Measurements from ENCODE around the gene ITGA2B.

Gene ITGA2B

DNA sequence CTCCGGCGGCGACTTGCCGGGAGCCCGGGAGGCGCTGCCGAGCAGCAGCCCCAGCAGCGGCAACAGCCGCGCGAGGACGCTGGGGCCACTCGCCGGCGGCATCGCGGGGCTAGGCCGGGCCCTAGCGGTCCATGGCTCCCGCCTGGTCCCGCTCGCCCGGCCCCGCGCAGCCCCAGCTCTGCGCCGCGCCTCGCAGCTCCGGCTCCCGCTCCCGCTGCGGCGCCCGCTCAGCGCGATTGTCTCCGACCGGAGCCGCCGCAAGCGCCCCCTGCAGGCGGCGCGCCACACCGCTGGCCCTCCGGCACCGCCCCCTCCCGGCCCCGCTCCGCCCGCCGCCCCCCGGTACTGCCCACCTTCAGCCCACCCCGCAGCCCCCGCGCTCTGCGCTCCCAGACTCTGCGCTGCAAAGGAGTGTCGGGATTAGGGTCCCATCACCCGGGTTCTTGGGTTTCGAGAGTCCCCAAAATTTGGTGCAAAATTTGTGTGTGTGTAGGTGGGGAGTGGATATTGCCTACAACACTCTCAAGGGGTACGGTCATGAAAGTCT is 25.8 kb downstream of the ITGA2B start, which contains the start of gene FAM171A2:
Gene FAM171A2, minus strand, starts transcription at position 241 of the 547 bp plus-strand sequence. Its CDS starts 139 bp downstream, at position 102.
- Histone ChIP-seq H3K27ac (ENCODE audit: low read length) (no peak within 1 kb of the TSS), H3K27me3 (ENCODE audit: control insufficient read depth, insufficient read depth, low read length) (peaks cover 21% of the 10 kb centered on the region), H3K9ac (ENCODE audit: low read length) (peak within 1 kb of the TSS; percentile 69), H3K9me3 (ENCODE audit: control insufficient read depth, low read depth, low read length) (no peaks in the 10 kb centered on the region), H3K4me3 (ENCODE audit: low read length) (peak within 1 kb of the TSS; percentile 75), H3K36me3 (ENCODE audit: control insufficient read depth, low read depth, low read length) (peaks cover 6% of the 10 kb centered on the region), H3K4me1 (ENCODE audit: control insufficient read depth, low read depth, low read length) (peaks cover 21% of the 10 kb centered on the region)

DNA sequence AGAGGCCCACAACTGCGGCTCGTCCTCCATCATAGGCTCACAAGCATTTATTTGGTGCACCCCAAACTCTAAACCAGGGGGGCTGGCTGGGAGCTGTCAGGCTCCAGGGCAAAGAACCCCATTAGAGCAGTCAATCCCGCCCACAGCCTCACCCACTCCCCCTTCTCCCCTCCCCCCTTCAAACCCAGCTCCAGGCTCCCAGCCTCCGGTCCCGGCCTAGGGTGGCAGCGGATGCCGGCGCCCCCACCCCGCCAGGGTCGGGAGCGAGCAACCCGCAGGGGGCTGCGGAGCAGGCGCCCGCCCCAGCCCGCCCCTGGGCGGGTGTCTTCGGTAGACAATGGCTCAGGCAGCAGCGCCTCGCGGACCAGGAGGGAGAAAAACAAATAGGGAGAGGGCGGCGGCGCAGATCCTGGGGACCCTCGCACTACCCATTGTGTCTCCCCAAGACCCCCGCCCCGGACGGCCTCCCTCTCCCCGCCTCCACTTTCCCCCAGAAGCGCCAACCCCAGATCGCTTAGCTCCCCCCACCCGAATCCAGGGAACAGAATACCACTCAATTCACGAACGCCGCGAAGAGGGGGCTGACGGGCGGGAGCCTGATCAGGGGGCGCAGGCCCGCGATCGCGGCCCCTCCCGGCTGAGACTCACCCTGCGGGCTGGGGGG is 26.4 kb downstream of the ITGA2B start:
- H3K9ac ChIP-seq (ENCODE audit: low read length): peak overlapping the region; percentile 69
- peaks cover 21% of the 10 kb centered on the region for H3K4me1 ChIP-seq (ENCODE audit: control insufficient read depth, low read depth, low read length)
- no peak overlapping the region for H3K27ac ChIP-seq (ENCODE audit: low read length)
- H3K4me3 ChIP-seq (ENCODE audit: low read length): peak overlapping the region; percentile 75
- peaks cover 6% of the 10 kb centered on the region for H3K36me3 ChIP-seq (ENCODE audit: control insufficient read depth, low read depth, low read length)
- H3K27me3 ChIP-seq (ENCODE audit: control insufficient read depth, insufficient read depth, low read length): peaks cover 21% of the 10 kb centered on the region
- H3K9me3 ChIP-seq (ENCODE audit: control insufficient read depth, low read depth, low read length): no peaks in the 10 kb centered on the region

DNA sequence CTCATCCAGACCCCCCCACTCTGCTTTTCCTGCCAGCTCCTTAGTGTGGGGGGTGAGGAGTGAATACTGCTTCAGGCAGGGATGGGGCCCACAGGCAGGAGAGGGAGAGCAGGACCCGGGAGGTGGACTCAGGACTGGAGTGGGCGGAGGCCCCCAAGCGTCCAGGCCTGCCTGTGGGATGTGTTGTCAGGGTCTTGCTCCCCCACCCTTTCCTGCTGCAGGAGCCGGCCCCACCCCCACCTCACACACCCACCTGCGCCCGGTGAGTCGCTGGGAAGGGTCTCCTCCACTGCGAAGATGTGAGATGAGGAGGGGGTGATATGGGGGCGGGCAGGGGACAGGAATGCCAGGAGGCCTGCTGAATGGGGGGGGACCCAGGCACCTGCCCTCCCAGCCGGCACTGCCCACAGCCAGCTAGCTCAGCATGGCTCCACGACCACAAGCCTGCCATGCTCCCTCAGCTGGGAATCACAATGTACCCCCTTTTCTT is 26.9 kb downstream of the ITGA2B start:
- Histone ChIP-seq H3K27ac (ENCODE audit: low read length) (no peak overlapping the region), H3K9me3 (ENCODE audit: control insufficient read depth, low read depth, low read length) (no peaks in the 10 kb centered on the region), H3K4me3 (ENCODE audit: low read length) (peak overlapping the region; percentile 75), H3K36me3 (ENCODE audit: control insufficient read depth, low read depth, low read length) (peaks cover 6% of the 10 kb centered on the region), H3K9ac (ENCODE audit: low read length) (peak overlapping the region; percentile 69), H3K27me3 (ENCODE audit: control insufficient read depth, insufficient read depth, low read length) (peaks cover 21% of the 10 kb centered on the region), H3K4me1 (ENCODE audit: control insufficient read depth, low read depth, low read length) (peaks cover 21% of the 10 kb centered on the region)

DNA sequence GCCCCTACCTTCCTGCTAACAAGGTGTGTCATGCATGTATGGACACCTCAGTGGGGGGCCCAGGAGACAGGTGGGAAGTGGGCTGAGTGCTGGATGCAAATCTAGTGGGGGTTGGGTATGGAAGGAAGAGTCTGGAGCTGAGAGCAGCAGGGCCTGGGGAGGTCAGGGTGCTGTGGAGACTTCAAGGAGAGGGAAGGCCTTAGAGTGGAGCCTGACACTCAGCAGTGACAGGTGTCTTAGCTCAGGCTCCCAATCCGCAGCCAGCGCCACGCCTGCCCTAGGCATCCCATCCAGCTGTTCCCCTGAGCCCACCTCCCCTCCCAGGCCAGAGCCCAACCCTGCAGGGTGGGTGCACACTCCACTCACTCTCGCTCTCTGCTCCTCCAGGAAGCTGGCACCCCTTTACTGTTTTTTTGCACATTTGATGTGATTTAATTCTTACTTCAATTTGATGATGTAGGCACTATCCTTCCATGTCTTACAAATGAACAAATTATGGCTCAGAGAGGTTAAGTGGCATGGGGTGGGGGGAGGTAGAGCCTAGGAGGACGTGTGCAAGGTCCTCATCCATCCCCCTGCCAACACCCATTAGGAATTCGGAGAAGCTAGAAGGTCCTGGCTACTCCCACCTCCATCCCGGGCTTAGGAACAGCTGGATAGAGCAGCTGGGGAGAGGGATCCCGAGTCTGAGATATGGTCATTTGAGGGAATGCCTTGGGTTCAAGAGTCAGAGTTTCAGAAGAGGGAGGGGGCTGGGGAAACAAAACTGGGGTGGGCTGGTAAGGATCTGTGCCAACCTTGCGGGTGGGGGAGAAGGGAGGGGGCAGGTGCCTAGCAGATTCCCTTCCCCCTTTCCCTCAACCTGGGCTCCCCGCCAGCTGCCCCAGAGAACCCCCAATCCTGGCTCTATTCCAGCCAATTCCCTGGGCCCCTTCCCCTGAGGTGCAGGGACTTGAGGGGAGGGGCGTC is 27.9 kb downstream of the ITGA2B start:
- H3K27ac ChIP-seq (ENCODE audit: low read length): no peak overlapping the region
- no peaks in the 10 kb centered on the region for H3K9me3 ChIP-seq (ENCODE audit: control insufficient read depth, low read depth, low read length)
- peak overlapping the region; percentile 75 for H3K4me3 ChIP-seq (ENCODE audit: low read length)
- peaks cover 21% of the 10 kb centered on the region for H3K4me1 ChIP-seq (ENCODE audit: control insufficient read depth, low read depth, low read length)
- H3K9ac ChIP-seq (ENCODE audit: low read length): no peak overlapping the region
- H3K36me3 ChIP-seq (ENCODE audit: control insufficient read depth, low read depth, low read length): peaks cover 6% of the 10 kb centered on the region
- peaks cover 21% of the 10 kb centered on the region for H3K27me3 ChIP-seq (ENCODE audit: control insufficient read depth, insufficient read depth, low read length)

DNA sequence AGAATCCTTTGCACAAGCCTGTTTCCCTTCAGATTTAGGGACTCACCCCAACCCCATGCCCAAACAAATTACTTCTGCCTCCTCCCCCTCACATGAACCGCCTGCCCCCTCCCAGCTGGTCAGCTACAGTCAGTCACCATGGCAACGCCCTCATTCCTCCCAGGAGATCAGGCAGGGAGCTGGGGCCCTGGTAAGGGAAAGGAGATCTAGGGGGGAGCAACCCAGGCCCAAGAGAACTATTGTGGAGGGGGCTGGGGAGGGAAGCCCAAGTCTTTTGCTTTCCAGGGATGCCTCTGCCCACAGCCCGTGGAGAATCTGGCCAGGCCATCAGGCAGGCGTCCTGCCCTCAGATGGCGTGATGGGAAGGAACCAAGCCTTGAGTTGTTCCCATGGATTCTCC is 28.6 kb downstream of the ITGA2B start:
- no peaks in the 10 kb centered on the region for H3K9me3 ChIP-seq (ENCODE audit: control insufficient read depth, low read depth, low read length)
- H3K4me3 ChIP-seq (ENCODE audit: low read length): peak overlapping the region; percentile 19
- no peak overlapping the region for H3K9ac ChIP-seq (ENCODE audit: low read length)
- H3K27me3 ChIP-seq (ENCODE audit: control insufficient read depth, insufficient read depth, low read length): peaks cover 19% of the 10 kb centered on the region
- H3K4me1 ChIP-seq (ENCODE audit: control insufficient read depth, low read depth, low read length): peaks cover 21% of the 10 kb centered on the region
- no peak overlapping the region for H3K27ac ChIP-seq (ENCODE audit: low read length)
- peaks cover 6% of the 10 kb centered on the region for H3K36me3 ChIP-seq (ENCODE audit: control insufficient read depth, low read depth, low read length)

DNA sequence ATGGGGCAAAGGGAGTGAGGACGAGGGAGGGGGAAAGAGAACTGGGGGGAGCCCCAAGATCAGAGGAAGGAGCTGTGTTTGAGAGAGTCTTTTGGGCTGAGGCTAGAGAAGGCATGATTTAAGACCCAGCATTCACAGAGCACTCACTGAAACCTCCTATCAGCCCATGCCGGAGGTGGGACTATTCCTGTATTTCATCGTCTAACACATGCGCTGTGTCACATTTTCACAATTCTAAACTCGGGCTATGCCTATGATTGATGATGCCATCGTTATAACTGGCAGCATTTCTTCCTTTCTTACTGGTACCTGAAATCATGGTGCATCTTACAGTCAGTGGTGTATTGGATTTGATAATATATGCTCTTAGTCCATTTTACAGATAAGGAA is 29.3 kb downstream of the ITGA2B start:
- Histone ChIP-seq H3K9ac (ENCODE audit: low read length) (no peak overlapping the region), H3K4me3 (ENCODE audit: low read length) (peak overlapping the region; percentile 19), H3K27me3 (ENCODE audit: control insufficient read depth, insufficient read depth, low read length) (peaks cover 12% of the 10 kb centered on the region), H3K4me1 (ENCODE audit: control insufficient read depth, low read depth, low read length) (peaks cover 21% of the 10 kb centered on the region), H3K9me3 (ENCODE audit: control insufficient read depth, low read depth, low read length) (no peaks in the 10 kb centered on the region), H3K36me3 (ENCODE audit: control insufficient read depth, low read depth, low read length) (peaks cover 6% of the 10 kb centered on the region), H3K27ac (ENCODE audit: low read length) (no peak overlapping the region)

DNA sequence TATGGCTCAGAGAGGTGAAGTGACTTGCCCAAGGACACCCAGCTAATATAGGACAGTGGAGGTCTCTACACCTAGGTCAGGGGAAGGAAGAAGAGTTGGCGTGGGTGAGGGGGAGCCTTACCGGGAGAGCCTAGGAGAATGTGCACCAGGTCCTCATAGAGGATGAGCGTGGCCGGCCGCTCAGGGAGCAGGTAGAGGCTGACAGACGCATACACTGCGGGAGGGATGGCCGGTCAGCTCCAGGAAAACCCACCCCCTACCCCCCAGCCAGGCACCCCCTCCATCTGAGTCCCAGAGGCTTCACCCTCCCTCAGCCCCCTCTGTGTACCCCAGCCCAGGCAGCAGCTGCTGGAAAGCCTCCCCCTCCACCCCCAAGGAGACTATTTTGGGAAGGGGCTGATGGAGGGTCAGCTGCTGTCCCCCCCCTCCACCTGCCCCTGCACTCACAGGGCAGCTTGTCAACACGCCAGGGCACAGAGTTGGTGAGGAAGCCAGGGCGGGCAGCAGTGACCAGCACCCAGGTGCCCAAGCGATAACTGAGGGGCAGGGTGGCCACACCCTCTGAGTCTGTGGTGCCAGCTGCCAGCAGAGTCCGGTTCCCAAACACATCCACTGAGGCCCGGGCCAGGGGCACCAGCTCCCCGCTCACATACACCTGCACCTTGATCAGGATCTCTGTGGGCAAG is 29.8 kb downstream of the ITGA2B start:
- Histone ChIP-seq H3K4me1 (ENCODE audit: control insufficient read depth, low read depth, low read length) (peaks cover 21% of the 10 kb centered on the region), H3K9me3 (ENCODE audit: control insufficient read depth, low read depth, low read length) (no peaks in the 10 kb centered on the region), H3K36me3 (ENCODE audit: control insufficient read depth, low read depth, low read length) (peaks cover 6% of the 10 kb centered on the region), H3K4me3 (ENCODE audit: low read length) (no peak overlapping the region), H3K27me3 (ENCODE audit: control insufficient read depth, insufficient read depth, low read length) (peaks cover 7% of the 10 kb centered on the region), H3K9ac (ENCODE audit: low read length) (no peak overlapping the region), H3K27ac (ENCODE audit: low read length) (no peak overlapping the region)

DNA sequence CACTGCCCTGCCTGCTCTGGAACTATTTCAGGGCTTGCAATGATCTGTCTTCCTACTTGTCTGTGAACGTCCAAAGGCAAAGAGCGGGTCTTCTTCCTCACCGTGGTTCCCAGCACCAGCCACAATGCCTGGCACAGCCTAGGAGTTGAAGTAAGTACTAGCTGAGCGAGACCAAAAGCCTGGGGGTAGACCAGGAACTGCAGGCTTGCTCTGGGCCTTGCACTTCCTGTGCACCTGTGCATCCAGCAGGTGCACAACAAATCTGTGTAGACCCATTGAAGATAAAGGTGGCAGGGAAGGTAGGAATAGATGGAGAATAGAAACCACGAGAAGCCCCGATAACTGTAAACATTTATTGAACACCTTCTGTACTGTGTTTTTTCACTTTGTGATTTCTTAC is 30.4 kb downstream of the ITGA2B start:
- Histone ChIP-seq H3K4me1 (ENCODE audit: control insufficient read depth, low read depth, low read length) (peaks cover 21% of the 10 kb centered on the region), H3K4me3 (ENCODE audit: low read length) (no peak overlapping the region), H3K27me3 (ENCODE audit: control insufficient read depth, insufficient read depth, low read length) (peaks cover under 1% of the 10 kb centered on the region), H3K27ac (ENCODE audit: low read length) (no peak overlapping the region), H3K36me3 (ENCODE audit: control insufficient read depth, low read depth, low read length) (peaks cover 6% of the 10 kb centered on the region), H3K9ac (ENCODE audit: low read length) (no peak overlapping the region), H3K9me3 (ENCODE audit: control insufficient read depth, low read depth, low read length) (no peaks in the 10 kb centered on the region)

DNA sequence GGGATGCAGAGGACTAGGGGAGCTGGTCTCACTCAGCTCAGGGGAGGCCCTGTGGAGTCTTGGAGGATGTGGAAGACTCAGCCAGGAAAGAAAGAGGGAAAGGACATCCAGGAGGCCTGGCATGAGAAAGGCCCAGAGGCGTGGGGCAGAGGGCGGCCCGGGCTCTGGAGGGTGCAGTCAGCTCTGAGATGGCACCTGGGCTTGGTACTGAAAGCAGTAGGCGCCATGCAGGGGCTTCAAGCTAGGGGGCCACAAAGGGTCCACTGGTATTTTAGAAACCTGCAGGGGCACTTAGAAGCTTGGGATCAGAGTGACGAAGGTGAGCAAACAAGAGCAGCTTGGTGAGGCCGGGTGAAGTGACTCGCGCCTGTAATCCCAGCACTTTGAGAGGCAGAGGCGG is 31.4 kb downstream of the ITGA2B start:
- H3K4me1 ChIP-seq (ENCODE audit: control insufficient read depth, low read depth, low read length): peaks cover 21% of the 10 kb centered on the region
- no peak overlapping the region for H3K9ac ChIP-seq (ENCODE audit: low read length)
- no peak overlapping the region for H3K27ac ChIP-seq (ENCODE audit: low read length)
- H3K4me3 ChIP-seq (ENCODE audit: low read length): no peak overlapping the region
- H3K36me3 ChIP-seq (ENCODE audit: control insufficient read depth, low read depth, low read length): peaks cover 6% of the 10 kb centered on the region
- peaks cover 4% of the 10 kb centered on the region for H3K27me3 ChIP-seq (ENCODE audit: control insufficient read depth, insufficient read depth, low read length)
- no peaks in the 10 kb centered on the region for H3K9me3 ChIP-seq (ENCODE audit: control insufficient read depth, low read depth, low read length)

DNA sequence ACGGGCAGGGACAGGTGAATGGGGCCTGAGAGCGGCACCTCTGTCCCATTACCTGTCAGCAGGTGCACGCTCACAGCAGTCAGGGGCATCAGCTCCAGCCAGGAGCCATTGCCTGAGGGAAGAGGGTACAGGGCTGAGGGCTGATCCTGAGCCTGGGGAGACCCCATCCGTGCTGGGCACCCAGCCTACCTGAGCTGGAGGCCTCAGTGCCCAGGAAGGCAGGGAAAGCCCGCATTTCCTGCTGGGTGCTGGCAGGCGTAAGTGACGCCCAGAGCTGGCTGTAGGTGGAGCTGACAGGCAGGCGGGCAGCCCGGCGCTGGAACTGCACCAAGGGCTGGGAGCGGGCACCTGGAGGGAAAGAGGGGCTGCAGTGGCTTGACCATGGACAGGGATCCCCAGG is 33.2 kb downstream of the ITGA2B start:
- H3K36me3 ChIP-seq (ENCODE audit: control insufficient read depth, low read depth, low read length): peaks cover 6% of the 10 kb centered on the region

DNA sequence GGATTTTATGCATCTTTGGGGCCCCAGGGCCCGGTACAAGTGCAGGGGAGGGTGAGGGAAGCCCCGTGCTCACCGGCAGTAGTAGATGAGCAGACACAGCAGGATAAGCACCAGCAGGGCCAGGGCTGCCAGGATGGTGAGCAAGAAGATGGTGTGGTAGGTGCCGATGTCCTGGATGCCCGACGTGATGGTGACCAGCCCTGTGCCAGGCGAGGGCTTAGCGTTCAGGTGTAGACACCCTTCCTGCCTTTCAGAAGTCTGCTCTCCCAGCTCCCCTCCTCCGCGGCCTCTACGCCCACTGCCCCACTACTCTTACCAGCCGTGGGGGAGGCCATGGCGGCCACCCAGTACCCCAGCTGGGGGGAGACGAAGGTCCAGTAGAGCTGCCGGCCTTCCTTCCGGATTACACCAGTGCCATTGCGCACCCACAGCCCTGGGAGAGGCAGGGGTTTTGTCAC is 33.8 kb downstream of the ITGA2B start:
- no peak overlapping the region for H3K4me3 ChIP-seq (ENCODE audit: low read length)
- peaks cover 6% of the 10 kb centered on the region for H3K36me3 ChIP-seq (ENCODE audit: control insufficient read depth, low read depth, low read length)
- no peak overlapping the region for H3K9ac ChIP-seq (ENCODE audit: low read length)
- no peak overlapping the region for H3K27ac ChIP-seq (ENCODE audit: low read length)
- peaks cover 4% of the 10 kb centered on the region for H3K4me1 ChIP-seq (ENCODE audit: control insufficient read depth, low read depth, low read length)
- no peaks in the 10 kb centered on the region for H3K9me3 ChIP-seq (ENCODE audit: control insufficient read depth, low read depth, low read length)
- H3K27me3 ChIP-seq (ENCODE audit: control insufficient read depth, insufficient read depth, low read length): peaks cover 7% of the 10 kb centered on the region

More for the DNA sequence above, 33.2 kb downstream of the ITGA2B start:
- Histone ChIP-seq H3K4me3 (ENCODE audit: low read length) (no peak overlapping the region), H3K4me1 (ENCODE audit: control insufficient read depth, low read depth, low read length) (peaks cover 9% of the 10 kb centered on the region), H3K27ac (ENCODE audit: low read length) (no peak overlapping the region), H3K9ac (ENCODE audit: low read length) (no peak overlapping the region), H3K27me3 (ENCODE audit: control insufficient read depth, insufficient read depth, low read length) (peaks cover 7% of the 10 kb centered on the region), H3K9me3 (ENCODE audit: control insufficient read depth, low read depth, low read length) (no peaks in the 10 kb centered on the region)

Data from iPS-18a (cell line).